Mesendoderm (in vitro differentiated cells): ENCODE data around the gene TSHZ2.

Experiments
- DNase-seq: peaks from one replicate; pipeline ENCODE4 v3.0.0; 2013
- H2AK5ac ChIP-seq: 2 replicates; pipeline ENCODE4 v1.6.1; 2013; ENCODE audit warnings: low read length, inconsistent platforms
- H2BK120ac ChIP-seq: 2 replicates; pipeline ENCODE4 v1.6.1; 2013; ENCODE audit warnings: low read depth, mild to moderate bottlenecking, low read length, moderate library complexity, mixed read lengths
- H2BK15ac ChIP-seq: replicated peaks from 2 replicates; pipeline ENCODE4 v1.6.1; 2013; ENCODE audit warnings: low read depth, mild to moderate bottlenecking, moderate library complexity
- H2BK5ac ChIP-seq: 2 replicates; pipeline ENCODE4 v1.6.1; 2013; ENCODE audit warnings: low read length, inconsistent platforms
- H3K18ac ChIP-seq: 2 replicates; pipeline ENCODE4 v1.6.1; 2013; ENCODE audit warnings: mild to moderate bottlenecking, low read length, mixed read lengths
- H3K23ac ChIP-seq: one replicate; pipeline ENCODE4 v1.6.1; 2013; ENCODE audit warnings: low read length
- H3K27ac ChIP-seq: 2 replicates; pipeline ENCODE4 v1.5.1; 2013; ENCODE audit warnings: low read depth, mild to moderate bottlenecking, inconsistent platforms, low read length, moderate library complexity
- H3K27me3 ChIP-seq: 2 replicates; pipeline ENCODE4 v1.6.1; 2013; ENCODE audit warnings: low read length, control low read depth, mild to moderate bottlenecking, inconsistent platforms; ENCODE audit not compliant: insufficient read depth, poor library complexity
- H3K36me3 ChIP-seq: 2 replicates; pipeline ENCODE4 v1.6.1; 2013; ENCODE audit warnings: low read length, inconsistent platforms; ENCODE audit not compliant: control insufficient read depth, insufficient read depth
- H3K4ac ChIP-seq: one replicate; pipeline ENCODE4 v1.6.1; 2013; ENCODE audit warnings: low read depth, mild to moderate bottlenecking, low read length, moderate library complexity
- H3K4me1 ChIP-seq: 2 replicates; pipeline ENCODE4 v1.6.1; 2013; ENCODE audit warnings: low read depth, low read length, inconsistent platforms; ENCODE audit not compliant: control insufficient read depth
- H3K4me2 ChIP-seq: 2 replicates; pipeline ENCODE4 v1.6.1; 2013; ENCODE audit warnings: low read length
- H3K4me3 ChIP-seq: 2 replicates; pipeline ENCODE4 v1.5.1; 2013; ENCODE audit warnings: mild to moderate bottlenecking, low read length
- H3K56ac ChIP-seq: one replicate; pipeline ENCODE4 v1.6.1; 2013; ENCODE audit warnings: low read length
- H3K79me1 ChIP-seq: 2 replicates; pipeline ENCODE4 v1.6.1; 2013; ENCODE audit warnings: low read length, inconsistent platforms
- H3K79me2 ChIP-seq: 2 replicates; pipeline ENCODE4 v1.6.1; 2013; ENCODE audit warnings: mild to moderate bottlenecking, low read length; ENCODE audit not compliant: control insufficient read depth, insufficient read depth
- H3K9ac ChIP-seq: 2 replicates; pipeline ENCODE4 v1.6.1; 2013; ENCODE audit warnings: low read length, inconsistent platforms
- H4K5ac ChIP-seq: one replicate; pipeline ENCODE4 v1.6.1; 2013; ENCODE audit warnings: low read length
- H4K8ac ChIP-seq: one replicate; pipeline ENCODE4 v1.6.1; 2013; ENCODE audit warnings: low read depth, mild to moderate bottlenecking, control low read depth, low read length, moderate library complexity
- WGBS: extraction: QIAGEN DNeasy Blood & Tissue Kit; methylation state at CpG from one replicate; pipeline ENCODE4 v1.1.7; 2013; ENCODE audit warnings: low lambda C conversion rate, missing lambda C conversion rate; ENCODE audit not compliant: insufficient coverage; ENCODE audit errors: extremely low coverage; 5-methylcytosine and 5-hydroxymethylcytosine counted together

The TSHZ2 gene

GRCh38 chr20:53269380-53269779, 297.2 kb downstream of the TSHZ2 start:
- no peaks in the 10 kb centered on the region for H3K79me2 ChIP-seq
- no peaks in the 10 kb centered on the region for H3K36me3 ChIP-seq
- no peak overlapping the region for H3K56ac ChIP-seq
- no peak overlapping the region for H2BK5ac ChIP-seq
- no peak for DNase-seq
- no peaks in the 10 kb centered on the region for H3K27me3 ChIP-seq
- no peak overlapping the region for H4K8ac ChIP-seq
- no peak overlapping the region for H3K4me3 ChIP-seq
- H3K4ac ChIP-seq = no peak overlapping the region
- no peaks in the 10 kb centered on the region for H3K4me1 ChIP-seq
- no peak overlapping the region for H2BK15ac ChIP-seq
- no CpG with 5 or more reads among the region's 2 CpGs for WGBS
- H2BK120ac ChIP-seq = no peak overlapping the region
- H2AK5ac ChIP-seq = no peak overlapping the region
- no peak overlapping the region for H3K4me2 ChIP-seq
- H3K23ac ChIP-seq = no peak overlapping the region
- H3K9ac ChIP-seq = no peak overlapping the region
- no peaks in the 10 kb centered on the region for H3K79me1 ChIP-seq
- H4K5ac ChIP-seq = no peak overlapping the region
- no peak overlapping the region for H3K27ac ChIP-seq
- no peak overlapping the region for H3K18ac ChIP-seq

GRCh38 chr20:53270792-53271375, 298.7 kb downstream of the TSHZ2 start:
- Histone ChIP-seq H3K56ac (no peak overlapping the region), H3K9ac (no peak overlapping the region), H2BK15ac (no peak overlapping the region), H3K79me1 (no peaks in the 10 kb centered on the region), H4K8ac (no peak overlapping the region), H3K36me3 (no peaks in the 10 kb centered on the region), H3K4me2 (no peak overlapping the region), H3K27me3 (no peaks in the 10 kb centered on the region), H2BK120ac (no peak overlapping the region), H4K5ac (no peak overlapping the region), H3K4me1 (no peaks in the 10 kb centered on the region), H3K27ac (no peak overlapping the region), H2AK5ac (no peak overlapping the region), H3K4ac (no peak overlapping the region), H3K18ac (no peak overlapping the region), H2BK5ac (no peak overlapping the region), H3K79me2 (no peaks in the 10 kb centered on the region), H3K23ac (no peak overlapping the region), H3K4me3 (no peak overlapping the region)
- no CpG with 5 or more reads among the region's 5 CpGs for WGBS
- no peak for DNase-seq

- no peaks in the 10 kb centered on the region for H3K36me3 ChIP-seq
- H3K4me2 ChIP-seq = no peak overlapping the region
- no peak overlapping the region for H4K5ac ChIP-seq
- no peaks in the 10 kb centered on the region for H3K79me2 ChIP-seq
- no peaks in the 10 kb centered on the region for H3K27me3 ChIP-seq
- H3K4me3 ChIP-seq = no peak overlapping the region
- no peaks in the 10 kb centered on the region for H3K4me1 ChIP-seq
- H3K4ac ChIP-seq = no peak overlapping the region
- no peak overlapping the region for H2BK120ac ChIP-seq
- no peak overlapping the region for H3K18ac ChIP-seq
- WGBS = no CpG with 5 or more reads among the region's 5 CpGs
- no peak overlapping the region for H3K27ac ChIP-seq
- DNase-seq = no peak
- H3K56ac ChIP-seq = no peak overlapping the region
- H2BK5ac ChIP-seq = no peak overlapping the region
- H3K9ac ChIP-seq = no peak overlapping the region
- no peak overlapping the region for H2AK5ac ChIP-seq
- no peaks in the 10 kb centered on the region for H3K79me1 ChIP-seq
- no peak overlapping the region for H3K23ac ChIP-seq
- H4K8ac ChIP-seq = no peak overlapping the region
- H2BK15ac ChIP-seq = no peak overlapping the region
These were observed 302.2 kb downstream of the TSHZ2 start for GRCh38 chr20:53274365-53274764.

- Histone ChIP-seq H3K4me3 (no peak overlapping the region), H3K9ac (no peak overlapping the region)
These were observed 302.6 kb downstream of the TSHZ2 start for GRCh38 chr20:53274807-53275206.

GRCh38 chr20:53276143-53276542, 304.0 kb downstream of the TSHZ2 start:
- Histone ChIP-seq H3K56ac (no peak overlapping the region), H3K23ac (no peak overlapping the region), H2BK120ac (no peak overlapping the region), H3K4me2 (no peak overlapping the region), H3K4ac (no peak overlapping the region), H3K36me3 (no peaks in the 10 kb centered on the region), H2BK5ac (no peak overlapping the region), H3K4me1 (no peaks in the 10 kb centered on the region), H3K79me2 (no peaks in the 10 kb centered on the region), H4K5ac (no peak overlapping the region), H4K8ac (no peak overlapping the region), H2AK5ac (no peak overlapping the region), H3K79me1 (no peaks in the 10 kb centered on the region), H3K9ac (no peak overlapping the region), H3K27me3 (no peaks in the 10 kb centered on the region), H3K27ac (no peak overlapping the region), H3K4me3 (no peak overlapping the region), H3K18ac (no peak overlapping the region), H2BK15ac (no peak overlapping the region)
- no CpG with 5 or more reads among the region's 3 CpGs for WGBS
- no peak for DNase-seq

More at GRCh38 chr20:53274807-53275206, 302.6 kb downstream of the TSHZ2 start:
- no peaks in the 10 kb centered on the region for H3K36me3 ChIP-seq
- H2AK5ac ChIP-seq = no peak overlapping the region
- no peak overlapping the region for H2BK120ac ChIP-seq
- no peak overlapping the region for H4K5ac ChIP-seq
- DNase-seq = no peak
- no peak overlapping the region for H4K8ac ChIP-seq
- H3K79me1 ChIP-seq = no peaks in the 10 kb centered on the region
- H3K4me1 ChIP-seq = no peaks in the 10 kb centered on the region
- no peaks in the 10 kb centered on the region for H3K27me3 ChIP-seq
- H2BK5ac ChIP-seq = no peak overlapping the region
- H3K4me2 ChIP-seq = no peak overlapping the region
- H3K4ac ChIP-seq = no peak overlapping the region
- H3K79me2 ChIP-seq = no peaks in the 10 kb centered on the region
- H3K56ac ChIP-seq = no peak overlapping the region
- no peak overlapping the region for H3K23ac ChIP-seq
- no CpG with 5 or more reads among the region's 3 CpGs for WGBS
- H2BK15ac ChIP-seq = no peak overlapping the region
- no peak overlapping the region for H3K18ac ChIP-seq
- H3K27ac ChIP-seq = no peak overlapping the region

GRCh38 chr20:53278555-53278954, 306.4 kb downstream of the TSHZ2 start:
- Histone ChIP-seq H3K36me3 (no peaks in the 10 kb centered on the region), H3K27me3 (no peaks in the 10 kb centered on the region), H3K79me1 (no peaks in the 10 kb centered on the region), H2BK15ac (no peak overlapping the region), H2BK5ac (no peak overlapping the region), H3K23ac (no peak overlapping the region), H3K4me3 (no peak overlapping the region), H2BK120ac (no peak overlapping the region), H3K4ac (no peak overlapping the region), H3K79me2 (no peaks in the 10 kb centered on the region), H3K9ac (no peak overlapping the region), H3K4me2 (no peak overlapping the region), H4K5ac (no peak overlapping the region), H3K4me1 (peaks cover 10% of the 10 kb centered on the region), H2AK5ac (no peak overlapping the region), H4K8ac (no peak overlapping the region), H3K18ac (no peak overlapping the region), H3K56ac (no peak overlapping the region), H3K27ac (no peak overlapping the region)
- WGBS = no CpG with 5 or more reads among the region's 1 CpG
- DNase-seq = no peak
